ENCODE data around the gene KCNQ1OT1.

The KCNQ1OT1 gene

DNA sequence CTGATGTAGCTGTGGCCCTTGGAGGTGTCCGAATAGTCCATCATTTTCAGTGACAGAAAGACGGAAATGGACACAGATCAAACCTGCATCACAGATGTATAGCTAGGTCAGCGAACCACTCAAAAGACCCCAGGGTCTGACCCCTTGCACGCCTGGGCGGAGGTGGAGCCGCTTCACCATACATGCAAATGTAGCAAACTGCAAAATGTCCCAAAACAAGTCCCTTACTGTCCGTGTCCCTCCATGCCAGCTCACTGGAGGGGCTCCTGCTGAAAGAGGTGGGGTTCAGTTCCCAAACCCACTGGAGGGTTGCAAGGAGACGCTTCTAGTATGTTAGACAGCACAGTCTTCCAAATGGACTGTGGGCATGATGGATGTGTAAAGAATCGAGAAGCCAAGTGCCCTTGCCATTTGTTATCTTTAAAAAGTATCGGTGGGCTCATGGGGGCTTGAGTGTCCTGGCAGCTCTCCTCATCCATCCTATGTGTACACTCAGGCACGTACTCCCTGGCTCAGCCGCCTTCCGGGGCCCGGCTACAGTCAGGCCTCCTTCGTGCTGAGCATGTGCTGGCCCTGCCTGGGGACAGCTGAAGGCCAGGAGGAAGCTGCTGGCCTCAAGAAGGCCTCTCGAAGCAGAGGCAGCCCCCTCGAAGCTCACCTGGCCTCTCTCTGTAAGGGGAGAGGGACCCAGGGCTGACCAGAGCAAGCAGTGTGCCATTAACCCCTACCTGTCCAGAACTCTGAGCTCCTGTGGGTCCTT lies 20.2 kb upstream of the KCNQ1OT1 start:
- DNase-seq, result no peak

DNA sequence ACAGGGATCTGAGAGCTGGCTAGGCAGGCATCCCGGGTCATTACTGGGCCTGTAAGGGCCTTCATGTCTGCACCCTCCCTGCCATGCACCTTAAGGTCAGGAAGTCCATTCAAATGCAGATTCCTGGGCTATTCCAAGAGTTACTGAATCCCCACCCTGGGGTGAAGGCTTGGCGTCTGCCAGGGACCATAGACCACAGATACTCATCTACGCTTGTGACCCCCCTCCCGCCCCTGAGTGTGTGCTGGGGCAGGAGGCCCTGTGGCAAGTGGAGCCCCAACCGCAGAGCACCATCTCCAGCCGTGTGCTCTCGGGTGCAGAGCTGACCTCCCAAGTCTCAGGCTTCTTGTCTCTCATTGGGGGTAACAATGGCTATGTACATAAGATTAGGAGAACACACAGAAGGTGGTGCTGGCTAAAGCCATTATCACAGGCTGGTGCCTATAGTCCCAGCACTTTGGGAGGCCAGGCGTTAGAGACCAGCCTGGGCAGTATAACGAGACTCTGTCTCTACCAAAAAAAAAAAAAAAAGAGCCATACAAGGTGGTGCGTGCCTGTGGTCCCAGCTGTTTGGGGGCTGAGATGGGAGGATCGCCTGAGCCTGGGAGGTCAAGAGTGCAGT lies 19.1 kb upstream of the KCNQ1OT1 start:
- DNase-seq, result no peak

DNA sequence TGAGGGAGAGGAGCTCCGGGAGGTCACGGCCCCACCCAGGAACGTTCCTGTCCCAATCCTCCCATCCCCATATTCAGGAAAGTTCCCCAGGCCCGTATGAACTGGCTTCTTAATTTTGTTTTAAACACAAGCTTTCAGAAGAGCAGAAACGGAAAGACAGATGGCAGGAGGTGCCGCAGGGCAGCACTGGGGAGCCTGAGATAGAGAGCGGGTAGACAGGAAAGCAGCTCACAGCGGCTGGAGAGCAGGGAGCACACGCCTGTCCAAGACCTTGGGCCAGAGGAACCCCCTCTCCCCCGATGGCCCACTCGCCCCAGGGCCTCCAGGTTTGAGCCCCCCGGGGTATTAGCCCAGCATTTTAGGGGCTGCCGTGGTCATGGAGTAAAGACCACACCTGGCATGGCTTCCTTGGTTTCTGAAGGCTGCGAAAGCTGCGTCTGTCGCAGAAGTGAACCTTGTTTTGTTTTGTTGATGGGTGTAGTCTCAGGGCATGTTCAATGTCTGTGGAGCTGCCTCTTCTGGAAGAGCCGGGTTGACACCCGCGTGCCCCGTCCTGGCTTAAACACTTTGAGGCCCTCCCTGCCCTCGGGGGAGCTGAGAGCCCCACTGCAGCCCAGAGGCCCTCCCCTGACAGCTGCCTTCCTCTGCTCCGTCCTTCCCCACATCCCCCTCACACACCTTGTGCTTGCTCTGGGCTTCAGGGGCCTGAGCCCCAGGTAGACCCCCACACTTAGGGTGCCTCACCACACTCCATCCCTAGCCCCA lies 17.9 kb upstream of the KCNQ1OT1 start:
- no peak for DNase-seq

DNA sequence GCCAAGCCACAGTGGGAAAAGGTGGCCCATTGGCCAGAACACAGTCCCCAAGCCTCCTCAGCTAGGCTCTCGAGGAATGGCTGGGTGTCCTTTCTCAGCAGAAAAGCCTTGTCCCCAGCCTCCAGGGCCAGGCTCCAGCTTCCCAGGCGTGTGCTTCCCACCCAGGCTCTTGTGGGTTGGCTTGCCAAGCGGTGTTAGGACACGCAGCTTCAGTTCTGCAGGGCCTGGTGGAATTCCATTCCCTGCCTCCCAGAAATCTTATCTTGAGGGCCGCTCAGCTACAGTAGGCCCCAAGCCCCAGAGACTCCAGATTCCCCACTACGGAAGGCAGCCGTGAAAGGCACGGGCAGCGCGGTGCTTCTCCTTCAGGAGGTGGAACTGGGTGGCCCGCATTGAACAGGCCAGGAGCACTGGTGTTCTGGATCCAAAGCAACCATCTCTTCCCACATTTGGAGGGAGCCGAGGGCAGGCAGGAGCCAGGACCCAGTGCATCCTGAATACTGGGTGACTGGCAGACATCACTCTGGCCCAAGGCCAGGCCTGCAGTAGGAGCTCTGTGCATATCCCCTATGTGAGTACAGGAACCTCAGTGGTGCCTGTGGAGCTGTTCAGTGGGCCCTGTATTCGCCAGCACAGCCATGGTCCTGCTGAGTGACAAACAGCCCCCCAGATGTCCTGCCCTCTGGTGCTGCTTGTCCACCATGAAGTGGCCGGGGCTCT lies 16.7 kb upstream of the KCNQ1OT1 start:
- no peak for DNase-seq

DNA sequence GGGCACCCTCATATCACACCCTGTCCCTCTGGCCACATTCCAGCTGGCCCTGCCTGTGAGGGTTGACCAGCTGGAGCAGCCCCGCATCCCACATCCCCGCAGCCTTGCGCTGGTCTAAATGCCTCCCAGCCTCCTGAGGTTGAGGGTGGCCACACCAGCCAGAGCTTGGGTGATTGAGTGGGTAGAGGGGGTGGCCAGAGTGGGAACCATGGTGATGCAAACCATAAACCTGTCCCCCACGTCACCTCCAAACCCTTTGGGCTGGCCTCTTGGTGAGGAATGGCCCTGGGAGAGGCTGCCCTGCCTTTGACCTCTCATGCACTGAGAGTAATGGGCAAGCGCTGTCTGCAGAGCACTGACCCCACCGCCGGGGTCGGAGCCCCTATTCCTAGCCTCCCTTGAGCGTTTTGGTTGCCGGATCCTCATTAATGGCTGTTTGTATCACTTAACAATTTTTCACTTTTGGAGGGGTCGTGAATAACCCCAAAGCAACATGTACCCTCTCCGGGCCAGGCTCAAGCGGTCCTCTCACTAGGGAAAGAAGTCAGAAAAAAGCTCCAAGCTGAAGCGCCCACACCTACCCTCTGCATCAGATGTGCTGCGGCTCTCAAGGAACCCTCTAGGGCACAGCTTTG lies 16.0 kb upstream of the KCNQ1OT1 start:
- no peak for DNase-seq

DNA sequence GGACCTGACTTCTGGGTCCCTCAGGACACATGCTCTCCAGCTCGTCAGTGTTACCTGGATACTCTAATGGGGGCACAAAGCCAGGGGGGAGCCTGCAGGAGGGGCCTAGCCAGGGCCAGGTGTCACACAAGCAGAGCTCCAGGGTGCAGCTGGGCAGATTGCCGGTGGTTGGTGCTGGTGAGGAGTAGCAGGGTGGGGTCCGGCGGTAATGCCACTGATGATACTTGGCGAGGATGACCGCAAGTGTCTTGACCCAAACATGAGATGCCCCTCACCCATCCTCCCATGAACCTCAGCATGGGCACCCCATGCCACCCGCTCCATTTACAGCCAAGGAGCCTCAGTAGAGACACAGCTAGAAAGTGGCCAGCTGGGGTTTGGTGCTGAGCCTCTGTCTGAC lies 15.1 kb upstream of the KCNQ1OT1 start:
- no peak for DNase-seq

DNA sequence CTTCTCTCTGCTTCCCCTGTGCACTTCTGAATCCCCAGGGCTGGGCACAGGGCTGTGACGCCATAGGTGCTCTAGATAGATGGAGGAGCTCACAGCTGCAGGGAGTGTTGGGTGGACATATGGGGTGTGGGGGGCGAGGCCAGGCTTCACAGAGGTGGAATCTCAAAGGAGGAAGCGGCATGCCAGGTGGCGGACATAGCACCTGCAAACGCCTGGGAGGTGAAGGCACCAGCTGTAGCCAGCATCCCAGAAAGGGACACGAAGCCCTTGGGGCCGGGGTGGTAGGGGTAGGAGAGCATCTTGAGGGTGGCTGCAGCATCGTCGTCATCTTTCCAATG lies 14.6 kb upstream of the KCNQ1OT1 start:
- DNase-seq, result no peak

DNA sequence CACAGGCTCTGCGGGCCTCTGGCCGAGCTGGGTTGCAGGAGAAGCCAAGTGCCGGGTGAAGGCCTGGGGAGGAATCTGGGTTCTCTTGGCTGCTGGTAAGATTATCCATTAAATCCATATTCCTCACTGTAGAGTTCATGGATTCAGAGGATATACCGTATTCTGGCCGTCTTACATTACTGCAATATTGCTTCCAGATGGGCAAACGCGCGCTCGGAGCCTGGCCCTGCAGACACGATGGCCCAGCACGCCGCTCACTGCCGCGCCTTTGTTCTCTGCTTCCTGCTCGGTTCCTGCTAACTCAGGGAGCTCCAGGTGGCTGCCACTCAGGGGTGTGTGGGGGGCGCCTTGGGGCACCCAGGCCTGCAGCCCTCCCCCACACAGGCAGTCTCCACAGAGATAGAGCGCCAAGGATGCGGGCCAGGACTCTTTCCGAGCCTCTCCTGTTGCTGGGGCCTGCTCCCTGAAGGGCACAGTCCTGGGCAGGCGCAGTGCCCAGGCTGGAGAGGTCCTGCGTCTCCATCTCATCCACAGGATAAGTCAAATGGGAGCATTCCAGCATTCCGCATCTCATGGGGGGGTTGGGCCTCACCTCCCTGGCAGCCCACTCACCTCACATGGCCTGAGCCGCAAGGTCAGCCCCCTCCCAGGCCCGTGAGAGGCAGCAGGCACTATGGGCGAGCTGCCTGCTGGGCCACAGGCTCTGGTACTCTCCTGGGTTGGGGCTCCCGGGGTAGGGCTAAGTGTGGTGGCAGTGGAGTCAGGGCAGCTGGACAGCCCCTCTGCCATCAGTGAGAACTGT lies 14.1 kb upstream of the KCNQ1OT1 start:
- no peak for DNase-seq

DNA sequence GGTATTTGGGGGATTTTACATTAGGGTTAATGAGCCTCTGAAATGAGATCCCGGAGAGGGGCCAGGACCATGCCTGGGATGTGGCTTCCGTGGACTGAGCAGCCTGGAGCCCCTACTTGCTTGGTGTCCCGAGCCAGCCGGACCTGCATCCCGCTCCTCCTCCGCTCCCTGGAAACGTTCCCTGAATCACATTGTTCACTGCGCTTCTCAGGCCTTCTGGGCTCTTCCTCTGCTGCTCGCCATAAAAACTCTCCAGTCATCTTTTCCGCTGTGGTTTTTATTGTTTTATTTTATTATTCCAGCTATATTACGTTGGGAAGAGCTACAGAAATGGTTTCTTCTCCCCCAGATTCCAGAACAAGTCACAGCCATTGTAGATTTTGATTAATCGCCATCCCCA lies 13.3 kb upstream of the KCNQ1OT1 start:
- no peak for DNase-seq

DNA sequence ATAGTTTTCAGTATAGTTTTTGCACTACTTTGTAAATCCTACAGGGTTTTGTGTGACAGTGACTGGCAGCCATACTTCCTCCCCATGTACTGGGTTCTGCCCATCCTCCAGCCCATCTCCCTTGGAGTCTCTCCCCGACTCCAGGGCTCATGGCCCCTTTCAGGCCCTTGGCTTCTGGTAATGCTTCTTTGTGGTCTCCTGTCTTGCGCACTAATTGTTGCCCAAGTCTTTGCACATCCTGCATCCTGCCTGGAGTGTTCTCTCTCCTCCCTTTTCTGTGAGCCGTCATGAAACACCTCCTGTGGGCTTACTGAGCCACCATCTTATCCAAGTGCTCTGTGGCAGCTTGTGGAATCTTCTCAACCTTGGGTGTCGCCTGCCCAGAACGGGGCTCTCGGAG lies 11.4 kb upstream of the KCNQ1OT1 start:
- DNase-seq, result no peak

DNA sequence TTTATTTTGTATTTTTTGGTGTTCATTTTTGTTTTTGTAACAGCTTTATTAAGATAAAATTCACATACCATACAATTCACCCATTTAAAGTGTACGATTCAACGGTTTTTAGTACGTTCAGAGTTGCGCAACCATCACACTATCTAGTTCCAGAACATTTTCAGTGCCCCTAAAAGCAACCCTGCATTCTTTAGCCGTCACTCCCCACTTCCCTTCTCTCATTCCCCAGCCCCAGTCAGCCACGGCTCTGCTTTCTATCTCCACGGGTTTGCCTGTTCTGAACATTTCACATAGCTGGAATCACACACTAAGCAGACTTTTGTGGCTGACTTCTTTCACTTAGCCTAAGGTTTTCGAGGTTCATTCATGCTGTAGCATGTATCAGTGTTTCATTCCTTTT lies 9.6 kb upstream of the KCNQ1OT1 start:
- no peak for DNase-seq

DNA sequence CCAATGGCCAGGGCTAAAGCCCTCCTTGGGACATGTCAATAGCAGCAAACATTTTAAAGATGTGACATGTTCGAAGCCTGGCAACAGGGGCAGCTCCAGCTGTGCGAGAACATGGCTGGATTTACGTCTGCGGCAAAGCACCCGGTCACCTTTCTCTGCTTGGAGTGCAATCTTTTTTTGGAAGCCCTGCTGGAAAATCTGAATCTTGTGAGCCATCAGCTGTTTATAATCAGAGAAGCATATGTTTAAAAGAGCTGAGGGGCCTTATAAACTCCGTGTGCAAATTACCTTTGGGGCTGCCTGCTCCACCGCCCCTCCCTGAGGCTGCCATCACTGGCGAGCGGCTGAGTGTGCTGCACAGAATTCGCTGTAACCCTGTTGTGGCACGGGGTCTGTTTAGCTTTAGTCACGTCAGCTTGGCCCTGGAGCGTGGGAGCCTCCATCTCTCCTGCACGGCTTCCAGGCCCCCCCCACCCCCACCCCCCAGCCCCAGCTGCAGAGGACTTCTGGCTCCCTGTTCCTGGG lies 9.0 kb upstream of the KCNQ1OT1 start:
- DNase-seq, result no peak

DNA sequence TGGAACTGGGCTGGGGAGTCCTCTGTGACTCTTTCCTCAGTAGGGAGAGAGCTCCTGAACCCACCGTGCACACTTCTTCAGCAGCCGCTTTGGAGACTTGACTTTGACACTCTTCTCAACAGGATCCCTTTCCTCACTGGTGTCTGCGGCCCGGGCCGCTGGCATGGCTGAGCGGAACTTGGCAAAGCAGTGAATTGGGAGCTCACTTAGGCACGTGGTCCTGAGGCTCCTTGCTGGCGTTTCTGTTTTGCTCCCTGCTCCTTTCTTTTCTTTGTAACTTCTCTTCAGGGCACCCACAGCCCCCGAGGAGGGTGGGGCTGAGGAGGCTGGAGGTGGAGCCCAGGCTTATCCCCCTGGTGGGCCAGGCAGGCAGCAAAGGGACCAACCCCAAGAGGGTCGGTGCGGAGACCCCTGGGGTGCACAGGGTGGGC lies 8.4 kb upstream of the KCNQ1OT1 start:
- DNase-seq, result no peak

DNA sequence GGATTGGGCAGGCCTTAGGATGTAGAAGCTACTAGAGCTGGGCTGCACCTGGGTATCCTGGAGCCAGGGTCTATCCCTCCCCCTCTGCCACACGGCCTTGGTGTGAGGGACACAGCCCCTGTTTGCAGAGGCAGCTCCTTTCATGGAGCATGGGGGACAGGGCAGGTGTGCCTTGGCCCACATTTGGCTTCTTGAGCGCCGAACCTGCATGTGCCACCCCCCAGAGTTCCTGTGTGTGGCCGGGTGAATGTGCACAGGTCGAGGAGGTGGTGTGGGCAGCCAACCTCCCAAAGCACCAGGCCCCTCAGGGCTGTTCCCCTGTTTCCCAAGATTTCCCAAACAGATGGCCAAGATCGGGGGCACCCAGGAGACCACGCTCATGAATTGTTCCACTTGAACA lies 7.9 kb upstream of the KCNQ1OT1 start:
- DNase-seq, result no peak

DNA sequence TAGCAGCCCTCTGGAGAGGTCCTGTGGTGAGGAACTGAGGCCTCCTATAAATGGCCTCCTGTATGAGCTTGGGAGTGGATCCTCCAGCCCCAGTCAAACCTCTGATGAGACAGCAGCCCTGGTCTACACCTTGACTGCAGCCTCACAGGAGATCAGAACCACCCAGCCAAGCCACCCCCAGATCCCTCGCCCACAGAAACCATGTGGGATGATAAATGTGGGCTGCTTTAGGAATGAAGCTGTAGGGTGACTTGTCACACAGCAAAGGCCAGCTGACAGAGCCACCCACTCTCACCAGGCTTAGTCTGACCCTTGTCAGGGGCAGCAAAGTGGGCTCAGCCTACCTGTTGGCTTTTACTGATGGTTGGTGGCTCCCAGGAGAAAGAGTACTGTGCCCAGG lies 6.5 kb upstream of the KCNQ1OT1 start:
- no peak for DNase-seq

DNA sequence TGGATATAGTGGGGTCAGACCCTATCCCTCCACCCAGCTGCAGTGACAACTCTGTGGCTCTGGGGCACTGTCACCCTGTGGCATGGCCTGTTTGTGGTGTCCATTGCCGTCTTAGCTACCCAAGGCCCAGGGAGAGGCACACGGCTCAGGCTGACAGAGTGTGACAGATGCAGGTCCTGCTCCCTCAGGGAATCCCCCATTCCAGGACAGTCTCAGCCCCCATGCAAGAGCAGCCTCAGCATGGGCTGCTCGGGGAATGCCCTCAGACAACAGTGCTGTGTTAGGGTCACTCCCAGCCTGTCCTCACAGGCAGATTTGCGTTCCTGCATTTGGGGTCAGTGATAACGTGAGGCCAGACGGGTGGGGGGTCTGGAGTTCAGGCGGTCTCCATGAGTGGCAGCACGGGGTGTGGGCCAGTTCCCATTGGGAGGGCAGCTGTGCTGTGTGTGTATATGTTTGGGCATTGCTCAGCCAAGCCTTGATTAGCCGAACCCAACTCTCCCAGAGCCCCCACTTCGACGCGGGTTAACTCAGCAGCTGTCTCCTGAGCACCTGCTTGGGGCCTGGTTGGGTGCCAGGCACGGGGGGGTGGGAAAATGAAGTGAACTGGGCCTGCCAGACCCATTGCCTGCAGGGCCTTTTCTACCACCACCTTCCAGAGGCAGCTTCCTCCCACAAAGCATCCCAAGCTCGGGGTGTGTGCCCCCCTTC lies 5.3 kb upstream of the KCNQ1OT1 start:
- DNase-seq, result no peak

DNA sequence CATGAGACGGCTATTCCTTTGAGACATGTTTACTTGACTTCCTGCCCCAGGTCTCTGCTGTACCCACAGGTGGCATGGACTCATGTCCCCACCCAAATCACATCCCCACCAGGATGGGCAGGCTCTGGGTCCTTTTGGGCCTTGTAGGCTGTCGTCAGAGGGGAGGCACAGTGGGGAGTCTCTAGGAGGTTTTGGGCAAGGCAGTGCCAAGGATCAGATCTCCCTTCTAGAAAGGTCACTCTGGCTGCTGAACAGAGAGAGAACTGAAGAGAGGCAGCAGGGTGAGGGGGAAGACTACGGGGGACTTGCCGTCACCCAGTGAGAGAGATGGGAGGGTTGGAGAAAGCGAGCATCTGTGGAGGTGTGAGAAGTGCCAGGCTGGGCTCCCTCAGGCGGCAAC lies 4.6 kb upstream of the KCNQ1OT1 start:
- DNase-seq, result no peak

DNA sequence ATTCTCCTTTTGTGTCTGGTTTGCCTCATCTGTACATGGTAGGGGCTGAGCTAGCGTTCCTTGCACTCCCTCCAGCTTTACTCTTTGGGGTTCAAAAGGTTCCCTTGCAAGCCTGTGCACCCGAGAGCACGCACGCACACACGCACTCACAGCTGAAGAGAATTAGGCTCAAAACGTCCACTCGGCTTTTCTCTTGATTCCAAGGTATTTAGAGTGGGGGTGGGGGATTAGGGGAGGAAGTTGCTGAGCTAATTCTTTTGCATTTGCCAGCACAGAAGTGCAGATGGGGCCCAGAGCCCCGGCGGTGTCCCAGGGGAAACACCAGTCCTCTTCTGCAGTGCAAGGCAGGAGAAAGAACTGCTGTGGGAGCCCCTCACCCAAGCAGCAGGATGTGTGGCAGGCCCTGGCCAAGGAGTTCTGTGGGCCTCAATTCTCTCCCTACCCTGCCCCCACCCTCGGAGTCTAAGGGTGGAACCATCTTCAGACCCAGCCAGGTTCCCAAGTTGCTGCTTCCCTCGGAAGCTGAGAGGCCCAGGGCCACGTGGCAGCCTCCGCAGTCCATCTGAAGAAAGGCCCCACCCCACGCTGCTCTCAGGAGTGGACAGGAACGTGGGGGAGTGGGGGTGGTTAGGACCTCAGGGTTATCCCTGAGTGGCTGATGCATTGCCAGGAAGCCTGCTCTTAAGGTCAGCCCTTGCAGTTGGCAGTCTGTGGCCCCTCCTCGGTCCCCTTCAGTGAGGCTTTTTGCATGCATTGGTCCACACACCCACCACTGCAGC lies 3.8 kb upstream of the KCNQ1OT1 start:
- DNase-seq, result no peak

DNA sequence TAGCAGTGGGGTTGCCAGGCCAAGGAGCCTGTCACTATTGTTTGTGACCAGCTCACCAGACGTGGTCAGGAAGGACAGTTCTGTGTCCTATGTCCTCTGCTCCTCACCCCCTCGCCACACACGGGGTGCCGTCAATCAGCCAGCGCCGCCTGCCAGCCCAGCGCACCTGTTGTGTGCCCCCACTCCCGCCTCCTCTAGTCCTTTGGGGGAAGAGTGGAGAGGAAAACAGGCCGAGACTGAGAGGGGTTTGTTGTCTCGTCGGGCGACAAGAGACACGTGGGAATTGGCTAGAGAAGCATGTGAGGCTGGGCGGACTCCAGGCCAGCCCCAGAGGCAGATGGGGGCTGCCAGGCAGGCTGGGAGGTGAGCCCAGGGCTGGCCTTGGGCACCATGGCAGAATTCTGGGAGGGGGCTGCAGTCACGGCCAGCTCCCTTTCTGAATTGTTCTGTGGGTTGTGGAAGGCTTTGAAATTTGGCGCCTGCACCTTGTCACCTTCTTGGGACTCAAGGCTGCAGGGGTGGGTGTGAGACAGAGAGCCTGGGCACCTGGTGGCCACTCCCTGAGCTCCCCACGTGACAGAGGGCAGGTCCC lies 3.1 kb upstream of the KCNQ1OT1 start:
- no peak for DNase-seq

DNA sequence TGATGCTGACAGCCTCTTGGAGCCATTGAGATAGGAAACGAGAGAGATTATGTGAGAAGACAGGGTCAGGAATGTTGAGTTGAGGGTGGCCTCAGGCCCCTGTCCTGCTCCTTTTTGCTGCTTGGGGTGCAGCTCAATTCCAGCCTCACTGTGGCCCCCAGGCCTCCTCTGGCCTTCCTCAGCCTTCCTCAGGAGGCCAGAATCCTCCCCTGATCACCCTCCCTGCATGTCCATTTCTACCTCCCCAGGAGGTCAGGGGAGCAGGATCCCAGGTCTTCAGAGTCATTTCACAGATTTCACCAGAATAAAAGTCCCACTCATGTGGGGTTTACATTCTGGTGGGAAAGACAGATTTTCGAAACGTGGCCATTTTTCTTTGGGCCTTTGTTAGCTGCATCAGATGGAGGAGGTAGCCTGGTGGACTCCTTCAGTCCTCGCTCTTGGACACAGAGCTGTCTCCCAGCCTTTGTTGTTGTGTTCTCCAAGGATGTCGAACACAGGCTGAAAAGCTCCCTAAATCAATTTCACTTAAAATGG lies 2.2 kb upstream of the KCNQ1OT1 start:
- no peak for DNase-seq

Data from AML-193 (cell line).